Psoas muscle (tissue), 8 donors: Measurements from ENCODE around the gene MAGI2. TPM values are rescaled to one million over a fixed set of nuclear protein-coding genes. Genes with fewer than 3 reads are reported as not detected.

ENCODE experiments used
- ATAC-seq, 4 donors: fragments of 200-7000 bp; cut with Tn5 transposase; one replicate each; pipeline ENCODE4 v1.9.1; 2020; ENCODE audit warnings: moderate library complexity in 3 of 4, mild to moderate bottlenecking in 2 of 4
- DNase-seq, 2 donors: peaks; one replicate each; pipeline ENCODE4 v3.0.0-alpha.2; 2020
- H3K27ac ChIP-seq: fragments of 200-600 bp; one replicate; pipeline ENCODE4 v1.8.0; 2022
- H3K27me3 ChIP-seq, 3 donors: fragments of 200-600 bp in 1 of 3; one replicate each; pipeline versions ENCODE4 v1.6.1 to v1.8.0; 2013 to 2022; ENCODE audit warnings: low read length in 2 of 3, mild to moderate bottlenecking in 2 of 3, moderate library complexity in 1 of 3; ENCODE audit not compliant: insufficient read depth in 3 of 3
- H3K36me3 ChIP-seq, 2 donors: fragments of 200-600 bp in 1 of 2; one replicate each; pipeline versions ENCODE4 v1.6.1 to v1.8.0; 2013 to 2022; ENCODE audit warnings: low read depth in 1 of 2, mild to moderate bottlenecking in 1 of 2, moderate library complexity in 1 of 2; ENCODE audit not compliant: insufficient read depth in 1 of 2
- H3K4me1 ChIP-seq: fragments of 200-600 bp; one replicate; pipeline ENCODE4 v1.8.0; 2022
- H3K4me3 ChIP-seq: fragments of 200-600 bp; one replicate; pipeline ENCODE4 v1.8.0; 2022; ENCODE audit warnings: mild to moderate bottlenecking
- H3K9me3 ChIP-seq: fragments of 200-600 bp; one replicate; pipeline ENCODE4 v1.8.0; 2022
- CTCF ChIP-seq: fragments of 200-600 bp; IDR thresholded peaks from one replicate; pipeline ENCODE4 v1.8.0; 2022; ENCODE audit warnings: antibody characterized with exemption
- WGBS, 3 donors: extraction: QIAGEN DNeasy Blood & Tissue Kit; methylation state at CpG; one replicate each; pipeline versions ENCODE4 v1.1.6 to v1.1.7; 2013; 5-methylcytosine and 5-hydroxymethylcytosine counted together
- intact Hi-C, 2 donors: fragments of 100-400 bp; cut with DNase I; formaldehyde crosslinking; loops; one replicate each; pipeline versions ENCODE4 v1.11.0 to v1.14.2; 2022
- polyA plus RNA-seq, 3 donors: library from polyadenylated mRNA; stranded (reverse); fragments of 200-250 nt; gene quantifications; one replicate each; pipeline ENCODE4 v1.2.3, GENCODE V29; 2013
- total RNA-seq, 4 donors: library from RNA; stranded (reverse); fragmentation: NEBNext Ultra II Directional in 2 of 4; extraction: Animal tissue kit (Norgen Biotek cat#: 25700) in 2 of 4; gene quantifications; one replicate each; pipeline versions ENCODE4 v1.2.1 to v1.2.4, GENCODE V29; 2021 to 2023
- donor health status: healthy with polysubstance abuse.
- donor health status: DM: no; HTN: no; CAD: no; lungs with moderate emphysema.
- donor health status: Bipolar disorder and iron deficiency.
- donor health status: healthy.
- donor health status: DM: yes; HTN: yes; CAD: no.
- donor health status: DM: no; HTN: no; CAD: no.
- donor health status: DM: no; HTN: no; CAD: no.
- donor health status: DM: yes; HTN: yes; CAD: no.

The MAGI2 gene
- total and polyA plus RNA-seq, 7 donors: 0.46 to 2.5 (median 1.4) TPM

GRCh38 chr7:79454361-79454960 is 994 bp upstream of the MAGI2 start:
- H3K4me3 ChIP-seq: peak overlapping the region; percentile 70
- peak; percentile 32 to 59 for DNase-seq
- no peaks in the 10 kb centered on the region for H3K4me1 ChIP-seq

GRCh38 chr7:79453266-79453557 is 255 bp downstream of the MAGI2 start:
- no peak for TF ChIP-seq CTCF
- DNase-seq: no peak
- Histone ChIP-seq H3K4me3 (peak overlapping the region; percentile 70), H3K36me3 (no peaks in the 10 kb centered on the region), H3K27me3 (peaks cover 0 to 10% (median 0%) of the 10 kb centered on the region in 3 donors), H3K27ac (peak overlapping the region; percentile 75), H3K4me1 (no peaks in the 10 kb centered on the region), H3K9me3 (no peaks in the 10 kb centered on the region)
- intact Hi-C loops: no loop called here
- 0 to 2% (median 0%) methylated on average over 4 to 6 of the region's 6 CpGs for WGBS, 3 donors
- no peak for ATAC-seq

More at GRCh38 chr7:79454361-79454960, 994 bp upstream of the MAGI2 start:
- WGBS, 3 donors: 9 to 13% (median 10%) methylated on average over 24 of the region's 24 CpGs
- no peaks in the 10 kb centered on the region for H3K9me3 ChIP-seq
- peak overlapping the region; percentile 75 for H3K27ac ChIP-seq
- TF ChIP-seq CTCF: no peak
- H3K27me3 ChIP-seq: peaks cover 0 to 10% (median 0%) of the 10 kb centered on the region in 3 donors
- intact Hi-C loops: no loop called here
- no peaks in the 10 kb centered on the region for H3K36me3 ChIP-seq
- ATAC-seq: peak in 2 of 4 donors; percentile 12 to 36

- no peak for TF ChIP-seq CTCF
- Histone ChIP-seq H3K27me3 (peaks cover 0 to 10% (median 0%) of the 10 kb centered on the region in 3 donors), H3K4me3 (peak overlapping the region; percentile 70), H3K36me3 (no peaks in the 10 kb centered on the region), H3K9me3 (no peaks in the 10 kb centered on the region), H3K4me1 (no peaks in the 10 kb centered on the region), H3K27ac (peak overlapping the region; percentile 75)
- ATAC-seq (peak; percentile 3 to 36 (median 16)), DNase-seq (peak; percentile 12 to 48)
- 0 to 1% (median 1%) methylated on average over 34 to 37 of the region's 37 CpGs for WGBS, 3 donors
- intact Hi-C loops: no loop called here
These were observed 787 bp downstream of the MAGI2 start for GRCh38 chr7:79452495-79453265.

GRCh38 chr7:79452032-79452494 is 1.4 kb downstream of the MAGI2 start:
- 0 to 1% (median 0%) methylated on average over 23 to 27 of the region's 27 CpGs for WGBS, 3 donors
- no peaks in the 10 kb centered on the region for H3K9me3 ChIP-seq
- H3K4me1 ChIP-seq: no peaks in the 10 kb centered on the region
- peak overlapping the region; percentile 75 for H3K27ac ChIP-seq
- intact Hi-C loops: no loop called here
- H3K36me3 ChIP-seq: no peaks in the 10 kb centered on the region
- no peak for TF ChIP-seq CTCF
- peak; percentile 81 to 86 (median 86) for ATAC-seq
- peak; percentile 84 to 88 for DNase-seq
- peak overlapping the region; percentile 70 for H3K4me3 ChIP-seq
- H3K27me3 ChIP-seq: peaks cover 0 to 10% (median 0%) of the 10 kb centered on the region in 3 donors
